Choroid plexus epithelial cell (primary cell): ENCODE data around the gene PTHLH.

Experiments
- DNase-seq: peaks from one replicate; pipeline ENCODE4 v3.0.0-alpha.2; 2010; ENCODE audit warnings: low read depth
- H3K4me3 ChIP-seq: 2 replicates; pipeline ENCODE4 v1.5.1; 2011; ENCODE audit warnings: low read depth, mild to moderate bottlenecking, control low read depth, low read length, moderate library complexity
- CTCF ChIP-seq: conservative IDR thresholded peaks from 2 replicates; pipeline ENCODE4 v1.5.1; 2011; ENCODE audit warnings: low read depth, mild to moderate bottlenecking, control low read depth, inconsistent platforms, low read length, moderate library complexity

The PTHLH gene

GRCh38 chr12:27960821-27961220 lies 11.7 kb downstream of the PTHLH start:
- TF ChIP-seq CTCF = no peak
- no peak overlapping the region for H3K4me3 ChIP-seq
- DNase-seq = no peak

- no peak for DNase-seq
- no peak for TF ChIP-seq CTCF
- no peak overlapping the region for H3K4me3 ChIP-seq
Observed at GRCh38 chr12:27958675-27959074, 13.9 kb downstream of the PTHLH start.

- no peak for TF ChIP-seq CTCF
- no peak overlapping the region for H3K4me3 ChIP-seq
- no peak for DNase-seq
Observed at GRCh38 chr12:27957366-27957765, 15.2 kb downstream of the PTHLH start.

GRCh38 chr12:27953817-27954216 lies 18.7 kb downstream of the PTHLH start:
- no peak overlapping the region for H3K4me3 ChIP-seq
- no peak for TF ChIP-seq CTCF
- DNase-seq = no peak

GRCh38 chr12:27953348-27953747 lies 19.2 kb downstream of the PTHLH start:
- TF ChIP-seq CTCF = no peak
- DNase-seq = no peak

GRCh38 chr12:27952510-27952909 lies 20.0 kb downstream of the PTHLH start:
- TF ChIP-seq CTCF = no peak
- H3K4me3 ChIP-seq = no peak overlapping the region
- no peak for DNase-seq

More at GRCh38 chr12:27953348-27953747, 19.2 kb downstream of the PTHLH start:
- no peak overlapping the region for H3K4me3 ChIP-seq

GRCh38 chr12:27951898-27952297 lies 20.6 kb downstream of the PTHLH start:
- TF ChIP-seq CTCF = no peak
- no peak for DNase-seq
- H3K4me3 ChIP-seq = no peak overlapping the region
